Astrocyte (in vitro differentiated cells and primary cell): ENCODE data around the gene CTNNA2.

ENCODE experiments used
- EZH2 ChIP-seq: IDR thresholded peaks from 2 replicates; pipeline ENCODE4 v1.6.1; 2012; ENCODE audit warnings: mild to moderate bottlenecking, low read length, inconsistent platforms; ENCODE audit not compliant: insufficient read depth
- TF ChIP-seq, protein P1 (sequence below): IDR thresholded peaks from 2 replicates; pipeline ENCODE4 v1.5.1; 2011; ENCODE audit warnings: low read depth, mild to moderate bottlenecking, inconsistent platforms, low read length, moderate library complexity; ENCODE audit not compliant: insufficient read depth

DNA sequence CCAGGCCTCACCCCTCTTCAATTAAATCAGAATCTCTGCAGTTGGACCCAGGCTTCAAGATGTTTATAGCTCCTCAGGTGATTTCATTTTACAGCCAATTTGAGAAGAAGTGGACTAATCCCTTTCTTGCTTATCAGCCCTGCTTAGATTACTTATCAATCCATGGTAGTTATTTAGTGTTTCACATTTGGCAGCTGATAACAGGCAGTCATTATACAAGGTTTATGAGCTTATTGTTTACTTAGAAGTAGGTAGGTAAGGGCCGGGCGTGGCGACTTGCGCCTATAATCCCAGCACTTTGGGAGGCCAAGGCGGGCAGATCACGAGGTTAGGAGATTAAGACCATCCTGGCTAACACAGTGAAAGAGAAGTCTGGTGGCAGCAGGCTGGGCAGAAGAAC lies 237.5 kb downstream of the CTNNA2 start:
- TF ChIP-seq, protein P1, sequence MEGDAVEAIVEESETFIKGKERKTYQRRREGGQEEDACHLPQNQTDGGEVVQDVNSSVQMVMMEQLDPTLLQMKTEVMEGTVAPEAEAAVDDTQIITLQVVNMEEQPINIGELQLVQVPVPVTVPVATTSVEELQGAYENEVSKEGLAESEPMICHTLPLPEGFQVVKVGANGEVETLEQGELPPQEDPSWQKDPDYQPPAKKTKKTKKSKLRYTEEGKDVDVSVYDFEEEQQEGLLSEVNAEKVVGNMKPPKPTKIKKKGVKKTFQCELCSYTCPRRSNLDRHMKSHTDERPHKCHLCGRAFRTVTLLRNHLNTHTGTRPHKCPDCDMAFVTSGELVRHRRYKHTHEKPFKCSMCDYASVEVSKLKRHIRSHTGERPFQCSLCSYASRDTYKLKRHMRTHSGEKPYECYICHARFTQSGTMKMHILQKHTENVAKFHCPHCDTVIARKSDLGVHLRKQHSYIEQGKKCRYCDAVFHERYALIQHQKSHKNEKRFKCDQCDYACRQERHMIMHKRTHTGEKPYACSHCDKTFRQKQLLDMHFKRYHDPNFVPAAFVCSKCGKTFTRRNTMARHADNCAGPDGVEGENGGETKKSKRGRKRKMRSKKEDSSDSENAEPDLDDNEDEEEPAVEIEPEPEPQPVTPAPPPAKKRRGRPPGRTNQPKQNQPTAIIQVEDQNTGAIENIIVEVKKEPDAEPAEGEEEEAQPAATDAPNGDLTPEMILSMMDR = no peak
- TF ChIP-seq EZH2 = no peak
